Posterior vena cava (tissue), 2 donors: ENCODE data around the gene NME5. TPM values are rescaled to one million over a fixed set of nuclear protein-coding genes. Genes with fewer than 3 reads are reported as not detected.
"Not testable (repeated sequence)": the region's sequence is repeated elsewhere in the genome, so short reads cannot be mapped to it uniquely, and the experiment has no call there.

Experiments
- DNase-seq: peaks from one replicate; pipeline ENCODE4 v3.0.0-alpha.2; 2020; ENCODE audit warnings: low spot score
- intact Hi-C, 2 donors: fragments of 100-400 bp; cut with DNase I; formaldehyde crosslinking; loops; one replicate each; pipeline versions ENCODE4 v1.14.1 to v1.14.2; 2022 to 2023
- total RNA-seq, 2 donors: library from RNA; stranded (reverse); fragmentation: NEBNext Ultra II Directional; extraction: Animal tissue kit (Norgen Biotek cat#: 25700); gene quantifications; one replicate each; pipeline ENCODE4 v1.2.1, GENCODE V29; 2021
- donor health status: DM: yes; HTN: yes; CAD: no.
- donor health status: DM: yes; HTN: yes; CAD: no.

NME5 gene
- total RNA-seq, 2 donors from 2014 or later: 1.5 to 2.3 TPM

GRCh38 chr5:138143578-138143977 lies 4.3 kb upstream of the NME5 start:
- intact Hi-C loops: loop anchor here in 1 of 2 donors (5.0 kb wide), 1 partner anchor 234 kb away; no protein-coding TSS in a partner anchor

GRCh38 chr5:138141734-138142133 lies 2.5 kb upstream of the NME5 start:
- DNase-seq: no peak
- intact Hi-C loops: loop anchor here in 1 of 2 donors (5.0 kb wide), 1 partner anchor 236 kb away; no protein-coding TSS in a partner anchor

More at GRCh38 chr5:138143578-138143977, 4.3 kb upstream of the NME5 start:
- DNase-seq: not testable (repeated sequence)

- intact Hi-C loops: loop anchor here in 1 of 2 donors (5.0 kb wide), 1 partner anchor 237 kb away; no protein-coding TSS in a partner anchor
- DNase-seq: no peak
These were observed 1.0 kb upstream of the NME5 start for GRCh38 chr5:138140268-138140667.

GRCh38 chr5:138139781-138140090 lies 508 bp upstream of the NME5 start:
- DNase-seq: no peak
- intact Hi-C loops: loop anchor here in 1 of 2 donors (5.0 to 10.0 kb wide), 3 partner anchors 105 to 515 kb away; partner anchors contain the start of gene FAM13B

- DNase-seq: no peak
- intact Hi-C loops: loop anchor here in 1 of 2 donors (2.0 to 10.0 kb wide), 3 partner anchors 56 to 508 kb away; partner anchors contain the start of gene FAM13B
These were observed 6.7 kb downstream of the NME5 start for GRCh38 chr5:138132543-138132942.

GRCh38 chr5:138129347-138129746 lies 9.9 kb downstream of the NME5 start:
- intact Hi-C loops: no loop called here

GRCh38 chr5:138128334-138128733 lies 10.9 kb downstream of the NME5 start:
- DNase-seq: no peak
- intact Hi-C loops: no loop called here

More at GRCh38 chr5:138129347-138129746, 9.9 kb downstream of the NME5 start:
- no peak for DNase-seq

- no peak for DNase-seq
- intact Hi-C loops: no loop called here
These were observed 24.0 kb downstream of the NME5 start for GRCh38 chr5:138115254-138115653.

- DNase-seq: no peak
- intact Hi-C loops: no loop called here
These were observed 27.3 kb downstream of the NME5 start for GRCh38 chr5:138111937-138112336.

- intact Hi-C loops: no loop called here
These were observed 28.0 kb downstream of the NME5 start for GRCh38 chr5:138111181-138111580.

GRCh38 chr5:138110266-138110963 lies 28.8 kb downstream of the NME5 start:
- intact Hi-C loops: no loop called here
- no peak for DNase-seq

More at GRCh38 chr5:138111181-138111580, 28.0 kb downstream of the NME5 start:
- DNase-seq: no peak

- intact Hi-C loops: no loop called here
- no peak for DNase-seq
These were observed 29.6 kb downstream of the NME5 start for GRCh38 chr5:138109463-138110265.

GRCh38 chr5:138107213-138107612 lies 32.0 kb downstream of the NME5 start:
- intact Hi-C loops: no loop called here
- DNase-seq: no peak

GRCh38 chr5:138105709-138106108 lies 33.5 kb downstream of the NME5 start:
- no peak for DNase-seq
- intact Hi-C loops: no loop called here

GRCh38 chr5:138103319-138103637 lies 36.0 kb downstream of the NME5 start:
- no peak for DNase-seq
- intact Hi-C loops: no loop called here

- DNase-seq: no peak
- intact Hi-C loops: no loop called here
These were observed 36.5 kb downstream of the NME5 start for GRCh38 chr5:138102454-138103318.

GRCh38 chr5:138096997-138097828 lies 42.0 kb downstream of the NME5 start:
- DNase-seq: no peak

GRCh38 chr5:138096363-138096762 lies 42.9 kb downstream of the NME5 start:
- DNase-seq: no peak
- intact Hi-C loops: no loop called here

More at GRCh38 chr5:138096997-138097828, 42.0 kb downstream of the NME5 start:
- intact Hi-C loops: no loop called here
